ENCODE measurements around the gene PAGE4. TPM values are rescaled to one million over a fixed set of nuclear protein-coding genes. Genes with fewer than 3 reads are reported as not detected.

The PAGE4 gene
- total RNA-seq, 2 experiments from 2014 or later: not detected

- POLR2A ChIA-PET: no interaction called here
- CTCF ChIA-PET: no interaction called here
Observed at GRCh38 chrX:49862093-49862492, 33.0 kb downstream of the PAGE4 start.

- ChIA-PET POLR2A (no interaction called here), CTCF (no interaction called here)
Observed at GRCh38 chrX:49868739-49869138, 39.6 kb downstream of the PAGE4 start.

DNA sequence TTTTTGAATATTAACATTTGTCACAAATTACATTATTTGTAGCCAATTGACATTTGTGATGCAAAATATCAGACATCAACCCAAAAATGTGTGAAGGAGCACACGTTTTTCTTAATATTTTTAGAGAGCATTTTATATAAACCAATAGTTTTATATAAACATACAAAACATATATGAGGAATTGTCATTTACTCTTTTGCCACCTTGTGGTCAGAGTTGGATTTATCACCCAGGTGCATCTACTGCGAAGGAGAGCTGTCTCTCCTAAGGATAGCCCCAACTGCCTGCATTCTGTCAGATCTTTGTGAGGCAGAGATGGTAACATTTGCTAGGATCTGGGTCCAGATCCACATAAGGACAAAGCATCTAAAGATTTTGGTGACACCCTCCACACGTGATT is 47.6 kb downstream of the PAGE4 start:
- ChIA-PET CTCF (interaction anchor here (0.5 kb wide), 1 partner anchor 8 kb away, joined by 3 read pairs; no protein-coding TSS in a partner anchor), POLR2A (no interaction called here)

DNA sequence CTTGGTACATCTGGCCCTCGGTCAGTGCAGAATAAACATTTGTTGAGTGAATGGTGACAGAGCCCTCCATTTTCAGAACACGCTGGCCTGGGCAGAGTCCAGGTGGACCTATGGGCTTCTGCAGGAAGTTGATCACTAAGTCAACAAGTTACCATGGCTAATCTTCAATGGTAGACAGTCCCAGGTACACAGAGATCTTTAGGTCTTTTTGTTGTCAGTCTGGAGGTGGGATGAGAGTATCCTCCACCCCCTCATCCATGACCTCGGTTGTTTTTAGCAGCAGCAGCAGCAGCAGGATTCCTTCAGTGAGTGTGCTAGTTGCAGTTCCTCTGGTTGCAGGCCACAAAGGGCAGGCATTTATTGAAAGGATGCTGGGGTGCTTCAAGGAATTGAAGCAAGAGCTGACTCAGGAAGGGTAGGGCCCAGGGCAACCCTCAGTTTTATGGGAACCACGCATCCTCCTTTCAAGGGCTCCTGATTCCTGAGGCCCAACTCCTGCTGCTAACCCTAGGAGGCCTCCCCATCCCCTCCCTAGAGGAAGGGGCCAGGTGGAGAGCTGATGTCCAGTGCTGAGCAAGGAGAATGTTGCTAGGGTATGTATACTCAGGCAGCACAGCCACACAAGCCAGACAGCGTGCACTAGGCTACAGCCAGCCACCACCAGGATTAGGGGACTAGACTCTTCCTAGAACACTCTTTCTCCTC is 48.4 kb downstream of the PAGE4 start:
- POLR2A ChIA-PET: no interaction called here
- CTCF ChIA-PET: interaction anchor here (0.5 to 0.6 kb wide), 2 partner anchors 7 to 724 kb away, joined by 3 read pairs; no protein-coding TSS in a partner anchor

DNA sequence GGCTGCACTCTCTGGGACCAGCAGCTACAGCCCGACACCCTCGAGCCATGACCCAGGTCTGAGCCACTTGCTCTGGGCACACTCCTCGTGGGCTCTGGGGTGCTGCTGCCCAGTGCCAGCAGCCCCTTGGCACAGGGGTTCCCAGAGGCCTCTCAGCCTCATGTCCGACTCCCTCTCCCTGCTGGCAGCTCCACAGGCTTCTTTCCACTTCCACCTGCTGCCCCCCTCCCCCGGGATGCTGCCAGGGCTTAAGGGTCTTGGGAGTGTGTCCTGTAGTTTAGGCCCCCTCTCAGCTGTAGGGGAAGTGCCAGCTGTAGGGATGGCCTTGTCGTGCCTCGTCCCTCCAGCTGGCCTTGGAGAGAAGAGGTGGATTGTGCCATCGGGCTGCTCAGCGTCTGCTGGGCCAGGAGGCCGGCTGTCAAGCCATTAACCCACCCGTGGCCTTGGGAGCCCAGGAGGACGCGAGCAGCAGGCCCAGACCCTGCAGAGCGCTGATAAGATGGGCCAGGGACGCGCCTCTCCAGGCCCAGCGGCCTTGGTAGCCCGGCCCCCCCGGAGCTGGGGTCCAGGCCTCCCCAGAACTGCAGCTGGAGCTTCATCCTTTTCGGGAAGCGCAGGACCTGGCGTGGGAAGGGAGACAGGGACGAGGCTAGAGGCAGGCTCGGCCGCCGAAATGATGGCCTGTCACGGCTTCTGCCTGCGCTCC is 49.2 kb downstream of the PAGE4 start:
- POLR2A ChIA-PET: no interaction called here
- CTCF ChIA-PET: interaction anchor here (0.6 kb wide), 1 partner anchor 724 kb away, joined by 3 read pairs; no protein-coding TSS in a partner anchor

DNA sequence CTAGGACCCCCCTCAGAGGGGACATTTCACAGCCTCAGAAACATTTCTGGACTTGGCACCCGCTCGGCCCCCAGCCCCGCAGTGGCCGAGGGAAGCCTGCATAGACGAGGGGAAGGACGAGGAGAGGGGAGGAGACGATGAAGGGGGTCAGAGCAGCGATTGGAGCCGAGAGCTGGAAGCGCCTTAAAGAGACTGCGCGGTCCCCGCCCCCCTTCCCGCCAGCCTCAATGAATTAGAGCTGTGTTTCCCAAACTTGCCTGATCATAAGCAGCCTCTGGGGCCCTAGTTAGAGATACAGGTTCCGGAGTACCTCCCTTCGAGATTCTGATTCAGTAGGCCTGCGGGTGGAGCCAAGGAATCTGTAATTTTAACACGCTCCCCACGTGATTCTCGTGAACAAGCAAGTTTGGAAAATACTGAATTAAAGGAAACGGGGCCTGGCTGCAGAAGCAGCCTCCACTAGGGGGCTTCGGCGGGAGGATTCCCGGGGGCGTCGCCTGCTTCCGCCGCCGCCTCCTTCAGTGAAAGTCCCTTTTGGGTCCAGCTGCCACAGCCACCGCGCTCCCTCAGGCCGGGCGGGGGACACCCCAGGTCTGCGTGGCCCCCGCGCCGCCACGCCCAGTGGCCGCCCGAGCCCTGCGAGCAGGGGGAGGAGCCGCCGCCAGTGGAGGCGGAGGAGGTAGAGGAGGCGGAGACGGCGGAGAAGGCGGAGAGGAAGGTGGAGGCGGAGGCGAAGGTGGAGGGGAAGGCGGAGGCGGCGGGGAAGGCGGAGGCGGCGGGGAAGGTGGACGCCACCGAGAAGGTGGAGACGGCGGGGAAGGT is 49.9 kb downstream of the PAGE4 start, which contains the start of gene USP27X:
Gene USP27X, plus strand, starts transcription at position 651 of the 822 bp plus-strand sequence. CDS start 824 bp downstream, outside the sequence.
- POLR2A ChIA-PET: no interaction called here
- CTCF ChIA-PET: interaction anchor here (0.6 kb wide), 1 partner anchor 32 kb away, joined by 3 read pairs; no protein-coding TSS in a partner anchor

DNA sequence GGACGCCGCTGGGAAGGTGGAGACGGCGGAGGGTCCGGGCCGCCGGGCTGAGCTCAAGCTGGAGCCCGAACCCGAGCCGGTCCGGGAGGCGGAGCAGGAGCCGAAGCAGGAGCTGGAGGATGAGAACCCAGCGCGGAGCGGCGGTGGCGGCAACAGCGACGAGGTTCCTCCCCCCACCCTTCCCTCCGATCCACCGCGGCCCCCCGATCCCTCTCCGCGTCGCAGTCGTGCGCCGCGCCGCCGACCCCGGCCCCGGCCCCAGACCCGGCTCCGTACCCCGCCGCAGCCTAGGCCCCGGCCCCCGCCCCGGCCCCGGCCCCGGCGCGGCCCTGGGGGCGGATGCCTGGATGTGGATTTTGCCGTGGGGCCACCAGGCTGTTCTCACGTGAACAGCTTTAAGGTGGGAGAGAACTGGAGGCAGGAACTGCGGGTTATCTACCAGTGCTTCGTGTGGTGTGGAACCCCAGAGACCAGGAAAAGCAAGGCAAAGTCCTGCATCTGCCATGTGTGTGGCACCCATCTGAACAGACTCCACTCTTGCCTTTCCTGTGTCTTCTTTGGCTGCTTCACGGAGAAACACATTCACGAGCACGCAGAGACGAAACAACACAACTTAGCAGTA is 50.7 kb downstream of the PAGE4 start:
- ChIA-PET CTCF (interaction anchor here (0.6 kb wide), 1 partner anchor 31 kb away, joined by 3 read pairs; no protein-coding TSS in a partner anchor), POLR2A (no interaction called here)

GRCh38 chrX:49880668-49881067 is 51.6 kb downstream of the PAGE4 start:
- ChIA-PET CTCF (no interaction called here), POLR2A (no interaction called here)

Other genes starting within 250 kb of the PAGE4 start
- gene GAGE12H, start 249.4 kb upstream of the PAGE4 start, total RNA-seq: not detected
- gene GAGE2A, start 239.8 kb upstream of the PAGE4 start, total RNA-seq: not detected
- gene GAGE1, start 230.3 kb upstream of the PAGE4 start, total RNA-seq: not detected
- gene PAGE1, start 133.3 kb upstream of the PAGE4 start, total RNA-seq: not detected
- 1 to 10 TPM; 1.2 TPM for gene USP27X, start 50.2 kb downstream of the PAGE4 start, total RNA-seq
- gene CLCN5, start 93.3 kb downstream of the PAGE4 start, total RNA-seq: 1 to 10 TPM; 3.4 to 3.8 TPM

Data from activated CD8-positive, alpha-beta memory T cell treated with anti-CD3 and anti-CD28 coated beads for 36 hours (primary cell).